Breast epithelium (tissue), 4 donors: ENCODE data around the gene CLSTN2. TPM values are rescaled to one million over a fixed set of nuclear protein-coding genes. Genes with fewer than 3 reads are reported as not detected.

ENCODE experiments used
- DNase-seq, 2 donors: peaks; one replicate each; pipeline ENCODE4 v3.0.0-alpha.2; 2019; ENCODE audit warnings: low spot score in 2 of 2
- H3K27ac ChIP-seq, 2 donors: fragments of 200-600 bp; sonication (generic) in 1 of 2; one replicate each; pipeline ENCODE4 v1.5.1; 2016 to 2019; ENCODE audit warnings: mild to moderate bottlenecking in 1 of 2
- H3K27me3 ChIP-seq, 2 donors: fragments of 200-600 bp; sonication (generic) in 1 of 2; one replicate each; pipeline versions ENCODE4 v1.5.1 to v1.6.0; 2017 to 2019; ENCODE audit warnings: control low read depth in 1 of 2, mild to moderate bottlenecking in 1 of 2
- H3K36me3 ChIP-seq: fragments of 200-600 bp; one replicate; pipeline ENCODE4 v1.5.1; 2019
- H3K4me1 ChIP-seq, 2 donors: fragments of 200-600 bp; sonication (generic); one replicate each; pipeline ENCODE4 v1.5.1; 2016 to 2019; ENCODE audit warnings: control low read depth in 1 of 2
- H3K4me3 ChIP-seq, 3 donors: fragments of 200-600 bp; sonication (generic); 1 replicate in 2 of 3; 2 replicates in 1 of 3; pipeline ENCODE4 v1.5.1; 2016 to 2019; ENCODE audit warnings: mild to moderate bottlenecking in 3 of 3, moderate library complexity in 2 of 3
- H3K9me3 ChIP-seq, 2 donors: fragments of 200-600 bp; sonication (generic) in 1 of 2; one replicate each; pipeline ENCODE4 v1.5.1; 2016 to 2019; ENCODE audit warnings: control low read depth in 1 of 2
- POLR2A ChIP-seq: fragments of 450-650 bp; IDR thresholded peaks from one replicate; pipeline ENCODE4 v1.6.1; 2016; ENCODE audit warnings: antibody characterized with exemption, mild to moderate bottlenecking, moderate library complexity
- POLR2AphosphoS5 ChIP-seq, 3 donors: sonication (generic); formaldehyde crosslinking; IDR thresholded peaks; one replicate each; pipeline ENCODE4 v1.6.1; 2017; ENCODE audit warnings: antibody characterized with exemption in 3 of 3
- intact Hi-C: fragments of 100-400 bp; cut with DNase I; formaldehyde crosslinking; loops from one replicate; pipeline ENCODE4 v1.15.1; 2023; ENCODE audit warnings: low total_unique reads
- total RNA-seq, 3 donors: library from RNA; depleted of rRNA; stranded (reverse); fragments of >200 nt; gene quantifications; one replicate each; pipeline ENCODE4 v1.1.0, GENCODE V29; 2016
- TF ChIP-seq, protein P1 (sequence below), 3 donors: fragments of 450-650 bp; IDR thresholded peaks; one replicate each; pipeline ENCODE4 v1.5.1; 2016 to 2017; ENCODE audit warnings: antibody characterized with exemption in 3 of 3, mild to moderate bottlenecking in 3 of 3, moderate library complexity in 3 of 3

Gene CLSTN2
- total RNA-seq, 3 donors from 2014 or later: 15.5 to 75.5 (median 33.1) TPM

DNA sequence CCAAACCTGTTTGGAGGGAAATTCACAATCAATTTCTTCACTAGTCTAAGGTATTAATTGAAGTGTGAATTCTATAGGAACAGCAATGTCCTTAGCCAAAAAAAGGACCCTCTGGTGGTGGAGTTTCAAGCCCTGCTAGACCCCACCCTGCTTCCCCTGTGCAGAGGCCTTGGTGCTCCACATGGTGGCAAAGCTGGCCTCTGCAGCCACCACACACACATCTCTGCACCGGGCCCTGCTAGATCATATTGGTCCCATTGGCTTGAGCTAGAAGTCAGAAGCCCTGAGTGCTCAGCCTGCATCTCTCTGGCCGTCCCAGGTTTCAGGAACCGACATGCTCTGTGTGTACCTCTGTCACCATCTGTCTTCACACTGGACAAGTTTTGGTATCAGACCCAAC is 522.0 kb downstream of the CLSTN2 start:
- Histone ChIP-seq H3K36me3 (no peaks in the 10 kb centered on the region), H3K27me3 (no peaks in the 10 kb centered on the region), H3K27ac (no peak overlapping the region), H3K4me1 (no peaks in the 10 kb centered on the region), H3K9me3 (no peaks in the 10 kb centered on the region), H3K4me3 (no peak overlapping the region)
- intact Hi-C loops: no loop called here
- TF ChIP-seq POLR2AphosphoS5 (IDR thresholded peaks at IDR 0.05) (no peak), POLR2A (no peak)
- TF ChIP-seq, protein P1, sequence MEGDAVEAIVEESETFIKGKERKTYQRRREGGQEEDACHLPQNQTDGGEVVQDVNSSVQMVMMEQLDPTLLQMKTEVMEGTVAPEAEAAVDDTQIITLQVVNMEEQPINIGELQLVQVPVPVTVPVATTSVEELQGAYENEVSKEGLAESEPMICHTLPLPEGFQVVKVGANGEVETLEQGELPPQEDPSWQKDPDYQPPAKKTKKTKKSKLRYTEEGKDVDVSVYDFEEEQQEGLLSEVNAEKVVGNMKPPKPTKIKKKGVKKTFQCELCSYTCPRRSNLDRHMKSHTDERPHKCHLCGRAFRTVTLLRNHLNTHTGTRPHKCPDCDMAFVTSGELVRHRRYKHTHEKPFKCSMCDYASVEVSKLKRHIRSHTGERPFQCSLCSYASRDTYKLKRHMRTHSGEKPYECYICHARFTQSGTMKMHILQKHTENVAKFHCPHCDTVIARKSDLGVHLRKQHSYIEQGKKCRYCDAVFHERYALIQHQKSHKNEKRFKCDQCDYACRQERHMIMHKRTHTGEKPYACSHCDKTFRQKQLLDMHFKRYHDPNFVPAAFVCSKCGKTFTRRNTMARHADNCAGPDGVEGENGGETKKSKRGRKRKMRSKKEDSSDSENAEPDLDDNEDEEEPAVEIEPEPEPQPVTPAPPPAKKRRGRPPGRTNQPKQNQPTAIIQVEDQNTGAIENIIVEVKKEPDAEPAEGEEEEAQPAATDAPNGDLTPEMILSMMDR (IDR thresholded peaks at IDR 0.05): no peak
- no peak for DNase-seq

GRCh38 chr3:140459462-140459861 is 524.5 kb downstream of the CLSTN2 start:
- no peaks in the 10 kb centered on the region for H3K9me3 ChIP-seq
- no peak overlapping the region for H3K27ac ChIP-seq
- H3K36me3 ChIP-seq: no peaks in the 10 kb centered on the region
- DNase-seq: no peak
- H3K4me1 ChIP-seq: no peaks in the 10 kb centered on the region
- H3K4me3 ChIP-seq: no peak overlapping the region
- no peak for TF ChIP-seq POLR2AphosphoS5 (IDR thresholded peaks at IDR 0.05)
- intact Hi-C loops: no loop called here
- no peaks in the 10 kb centered on the region for H3K27me3 ChIP-seq

GRCh38 chr3:140461250-140461649 is 526.3 kb downstream of the CLSTN2 start:
- no peaks in the 10 kb centered on the region for H3K36me3 ChIP-seq
- no peaks in the 10 kb centered on the region for H3K9me3 ChIP-seq
- no peak for DNase-seq
- intact Hi-C loops: no loop called here
- H3K27me3 ChIP-seq: no peaks in the 10 kb centered on the region
- no peaks in the 10 kb centered on the region for H3K4me1 ChIP-seq
- H3K27ac ChIP-seq: no peak overlapping the region
- no peak overlapping the region for H3K4me3 ChIP-seq
- TF ChIP-seq POLR2AphosphoS5 (IDR thresholded peaks at IDR 0.05): no peak
- no peak for TF ChIP-seq POLR2A
- TF ChIP-seq, protein P1 (IDR thresholded peaks at IDR 0.05): no peak

DNA sequence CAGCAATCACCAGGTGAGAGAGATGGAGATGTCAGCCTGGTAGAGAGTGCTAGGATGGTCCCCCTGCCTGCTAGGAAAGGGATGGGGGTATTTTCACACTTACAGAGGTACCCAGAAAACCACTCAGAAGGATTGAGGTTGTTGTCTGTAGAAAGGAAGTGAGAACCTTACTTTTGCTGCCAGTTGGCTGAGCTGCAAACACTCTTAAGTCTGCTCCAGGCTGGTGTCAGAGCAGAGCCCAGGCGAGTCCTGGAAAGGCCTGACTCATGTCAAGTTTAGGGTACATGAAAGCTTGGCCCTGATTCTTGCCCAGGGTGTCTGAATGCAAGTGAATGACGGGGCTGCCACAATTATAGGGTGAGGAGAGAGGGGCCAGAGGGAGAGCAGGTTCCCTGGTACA is 528.4 kb downstream of the CLSTN2 start:
- H3K9me3 ChIP-seq: no peaks in the 10 kb centered on the region
- DNase-seq: no peak
- no peaks in the 10 kb centered on the region for H3K4me1 ChIP-seq
- no peaks in the 10 kb centered on the region for H3K36me3 ChIP-seq
- TF ChIP-seq POLR2AphosphoS5 (IDR thresholded peaks at IDR 0.05) (no peak), POLR2A (no peak)
- TF ChIP-seq, protein P1 (IDR thresholded peaks at IDR 0.05): no peak
- no peaks in the 10 kb centered on the region for H3K27me3 ChIP-seq
- no peak overlapping the region for H3K27ac ChIP-seq
- no peak overlapping the region for H3K4me3 ChIP-seq
- intact Hi-C loops: no loop called here

DNA sequence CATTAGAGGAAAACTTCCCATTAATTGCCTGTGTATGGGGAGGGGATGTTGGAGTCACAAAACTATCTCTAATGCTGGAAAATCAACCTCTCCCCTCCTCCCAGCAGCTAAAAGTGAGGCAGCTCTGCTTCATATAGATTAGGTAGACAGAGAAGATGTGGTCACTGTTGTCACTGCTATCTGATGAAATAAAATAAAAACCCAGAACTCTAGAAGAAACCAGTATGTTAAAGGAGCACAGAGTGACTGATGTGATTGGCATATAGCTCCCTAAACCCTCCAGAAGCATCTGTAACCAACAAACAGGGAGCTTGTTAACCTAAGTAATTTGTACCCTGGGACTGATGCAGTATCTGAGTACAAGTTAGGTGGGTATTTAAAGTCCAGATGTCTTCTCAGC is 531.0 kb downstream of the CLSTN2 start:
- Histone ChIP-seq H3K9me3 (no peaks in the 10 kb centered on the region), H3K27me3 (no peaks in the 10 kb centered on the region)
- TF ChIP-seq, protein P1 (IDR thresholded peaks at IDR 0.05): no peak
- TF ChIP-seq POLR2AphosphoS5 (IDR thresholded peaks at IDR 0.05) (no peak), POLR2A (no peak)

DNA sequence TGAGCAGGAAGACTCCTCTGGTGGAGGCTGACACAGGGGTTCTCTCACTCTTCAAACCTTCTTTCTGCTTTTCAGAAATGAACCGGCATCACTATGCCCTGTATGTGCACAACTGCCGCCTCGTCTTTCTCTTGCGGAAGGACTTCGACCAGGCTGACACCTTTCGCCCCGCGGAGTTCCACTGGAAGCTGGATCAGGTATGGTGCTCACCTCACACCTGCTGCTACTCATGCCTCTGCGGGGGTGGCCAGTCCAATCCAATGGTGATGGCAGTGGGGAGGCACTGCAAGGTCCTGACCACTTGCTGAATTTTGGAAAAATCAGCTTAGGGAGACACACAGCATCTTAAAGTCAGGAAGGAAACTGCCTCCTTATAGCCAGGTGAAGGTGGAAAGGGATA is 531.5 kb downstream of the CLSTN2 start:
- no peak for DNase-seq
- H3K36me3 ChIP-seq: no peaks in the 10 kb centered on the region
- no peak overlapping the region for H3K4me3 ChIP-seq
- no peaks in the 10 kb centered on the region for H3K4me1 ChIP-seq
- H3K27me3 ChIP-seq: no peaks in the 10 kb centered on the region
- H3K27ac ChIP-seq: no peak overlapping the region
- no peaks in the 10 kb centered on the region for H3K9me3 ChIP-seq
- intact Hi-C loops: no loop called here
- TF ChIP-seq POLR2A: no peak
- TF ChIP-seq, protein P1 (IDR thresholded peaks at IDR 0.05): no peak
- no peak for TF ChIP-seq POLR2AphosphoS5 (IDR thresholded peaks at IDR 0.05)

More for the DNA sequence above, 531.0 kb downstream of the CLSTN2 start:
- DNase-seq: no peak
- H3K4me1 ChIP-seq: no peaks in the 10 kb centered on the region
- H3K27ac ChIP-seq: no peak overlapping the region
- H3K4me3 ChIP-seq: no peak overlapping the region
- intact Hi-C loops: no loop called here
- H3K36me3 ChIP-seq: no peaks in the 10 kb centered on the region
